ENCODE data around the gene GFI1B. TPM values are rescaled to one million over a fixed set of nuclear protein-coding genes. Genes with fewer than 3 reads are reported as not detected.

The GFI1B gene
- total RNA-seq, 1 donor from 2014 or later, result 1.1 TPM

DNA sequence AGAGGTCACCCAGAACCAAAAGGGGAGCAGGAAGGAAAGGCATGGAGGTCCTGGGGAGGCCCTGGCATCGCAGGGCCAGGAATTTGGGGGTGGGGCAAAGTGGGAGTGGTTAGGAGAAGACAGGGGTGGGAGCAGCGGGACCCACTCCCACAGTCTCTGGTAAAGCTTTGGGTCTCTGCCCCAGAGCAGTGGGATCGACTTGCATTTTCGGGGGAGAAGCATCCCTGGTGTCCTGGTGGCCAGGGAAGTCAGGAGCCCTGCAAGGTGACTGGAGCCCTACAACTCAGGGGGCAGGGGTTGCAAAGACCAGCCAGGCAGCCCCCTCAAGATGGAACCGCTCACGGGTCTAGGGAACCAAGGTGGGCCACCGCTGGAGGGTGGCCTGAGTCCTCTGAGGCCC, 29.9 kb downstream of the GFI1B start:
- H3K9me3 ChIP-seq, result no peaks in the 10 kb centered on the region
- H3K4me3 ChIP-seq, result no peak overlapping the region
- ATAC-seq, result no peak
- DNase-seq, result peak; percentile 14
- no peaks in the 10 kb centered on the region for H3K4me1 ChIP-seq
- intact Hi-C loops (cut with DNase I), result no loop called here
- TF ChIP-seq, protein P1, sequence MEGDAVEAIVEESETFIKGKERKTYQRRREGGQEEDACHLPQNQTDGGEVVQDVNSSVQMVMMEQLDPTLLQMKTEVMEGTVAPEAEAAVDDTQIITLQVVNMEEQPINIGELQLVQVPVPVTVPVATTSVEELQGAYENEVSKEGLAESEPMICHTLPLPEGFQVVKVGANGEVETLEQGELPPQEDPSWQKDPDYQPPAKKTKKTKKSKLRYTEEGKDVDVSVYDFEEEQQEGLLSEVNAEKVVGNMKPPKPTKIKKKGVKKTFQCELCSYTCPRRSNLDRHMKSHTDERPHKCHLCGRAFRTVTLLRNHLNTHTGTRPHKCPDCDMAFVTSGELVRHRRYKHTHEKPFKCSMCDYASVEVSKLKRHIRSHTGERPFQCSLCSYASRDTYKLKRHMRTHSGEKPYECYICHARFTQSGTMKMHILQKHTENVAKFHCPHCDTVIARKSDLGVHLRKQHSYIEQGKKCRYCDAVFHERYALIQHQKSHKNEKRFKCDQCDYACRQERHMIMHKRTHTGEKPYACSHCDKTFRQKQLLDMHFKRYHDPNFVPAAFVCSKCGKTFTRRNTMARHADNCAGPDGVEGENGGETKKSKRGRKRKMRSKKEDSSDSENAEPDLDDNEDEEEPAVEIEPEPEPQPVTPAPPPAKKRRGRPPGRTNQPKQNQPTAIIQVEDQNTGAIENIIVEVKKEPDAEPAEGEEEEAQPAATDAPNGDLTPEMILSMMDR (IDR thresholded peaks at IDR 0.05), result no peak
- no peaks in the 10 kb centered on the region for H3K36me3 ChIP-seq
- peaks cover 28% of the 10 kb centered on the region for H3K27me3 ChIP-seq (ENCODE audit: low read depth)
- H3K27ac ChIP-seq, result no peak overlapping the region

- TF ChIP-seq, protein P1 (IDR thresholded peaks at IDR 0.05), result no peak
- H3K36me3 ChIP-seq, result no peaks in the 10 kb centered on the region
- H3K27ac ChIP-seq, result no peak overlapping the region
- no peak for DNase-seq
- no peaks in the 10 kb centered on the region for H3K4me1 ChIP-seq
- ATAC-seq, result no peak
- H3K9me3 ChIP-seq, result no peaks in the 10 kb centered on the region
- no peak overlapping the region for H3K4me3 ChIP-seq
- H3K27me3 ChIP-seq (ENCODE audit: low read depth), result peaks cover 25% of the 10 kb centered on the region
- intact Hi-C loops (cut with DNase I), result no loop called here
These were observed 30.3 kb downstream of the GFI1B start for GRCh38 chr9:133008824-133009223.

DNA sequence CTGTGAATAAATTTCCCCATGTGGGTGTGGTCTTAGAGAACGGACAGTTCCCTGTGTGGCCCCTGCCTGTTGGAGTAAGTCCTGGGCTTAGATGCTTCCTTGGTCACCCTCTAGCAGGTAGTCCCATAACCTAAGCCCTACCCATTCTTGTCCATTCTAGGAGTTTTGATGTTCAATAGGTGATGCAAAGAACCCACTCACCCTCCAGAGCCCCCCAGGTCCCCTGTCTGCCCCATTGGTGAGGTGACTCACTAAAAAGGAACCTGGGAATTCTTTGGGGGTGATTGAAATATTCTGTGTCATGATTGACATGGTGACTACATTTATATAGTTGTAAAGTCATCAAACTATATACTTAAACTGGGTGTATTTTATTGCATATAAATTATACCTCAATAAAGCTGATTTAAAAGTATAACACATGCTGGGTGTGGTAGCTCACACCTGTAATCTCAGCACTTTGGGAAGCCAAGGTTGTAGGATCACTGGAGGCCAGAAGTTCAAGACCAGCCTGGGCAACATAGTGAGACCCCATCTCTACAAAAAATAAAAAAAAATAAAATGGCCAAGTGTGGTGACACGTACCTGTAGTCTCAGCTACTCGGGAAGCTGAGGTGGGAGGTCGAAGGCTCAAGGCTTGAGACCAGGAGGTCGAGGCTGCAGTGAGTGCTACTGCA, 31.6 kb downstream of the GFI1B start:
- DNase-seq (peak; percentile 3), ATAC-seq (no peak)
- TF ChIP-seq, protein P1 (IDR thresholded peaks at IDR 0.05), result no peak
- H3K4me3 ChIP-seq, result no peak overlapping the region
- H3K9me3 ChIP-seq, result no peaks in the 10 kb centered on the region
- intact Hi-C loops (cut with DNase I), result no loop called here
- peaks cover 13% of the 10 kb centered on the region for H3K27me3 ChIP-seq (ENCODE audit: low read depth)
- H3K36me3 ChIP-seq, result no peaks in the 10 kb centered on the region
- H3K4me1 ChIP-seq, result no peaks in the 10 kb centered on the region
- H3K27ac ChIP-seq, result no peak overlapping the region

- Histone ChIP-seq H3K36me3 (no peaks in the 10 kb centered on the region), H3K27ac (no peak overlapping the region), H3K27me3 (ENCODE audit: low read depth) (no peaks in the 10 kb centered on the region), H3K9me3 (no peaks in the 10 kb centered on the region), H3K4me3 (no peak overlapping the region), H3K4me1 (no peaks in the 10 kb centered on the region)
- intact Hi-C loops (cut with DNase I), result no loop called here
- TF ChIP-seq, protein P1 (IDR thresholded peaks at IDR 0.05), result no peak
- ATAC-seq (no peak), DNase-seq (no peak)
These were observed 36.2 kb downstream of the GFI1B start for GRCh38 chr9:133014696-133015095.

GRCh38 chr9:133023117-133023890, 44.8 kb downstream of the GFI1B start:
- TF ChIP-seq, protein P1 (IDR thresholded peaks at IDR 0.05), result no peak
- no peak overlapping the region for H3K4me3 ChIP-seq
- no peak overlapping the region for H3K27ac ChIP-seq
- no peaks in the 10 kb centered on the region for H3K27me3 ChIP-seq (ENCODE audit: low read depth)
- peaks cover 10% of the 10 kb centered on the region for H3K4me1 ChIP-seq
- H3K36me3 ChIP-seq, result no peaks in the 10 kb centered on the region
- DNase-seq (peak; percentile 67), ATAC-seq (peak; percentile 25 to 50)
- intact Hi-C loops (cut with DNase I), result no loop called here
- H3K9me3 ChIP-seq, result no peaks in the 10 kb centered on the region

All from lower lobe of right lung (tissue), 2 donors.